NCI-H1694 (cell line): Measurements from ENCODE around the gene SFSWAP.
"Not testable (repeated sequence)": the region's sequence is repeated elsewhere in the genome, so short reads cannot be mapped to it uniquely, and the experiment has no call there.

Experiments
- DNase-seq: peaks from one replicate; lab custom pipeline; 2025; lab: John Stamatoyannopoulos, UW

SFSWAP gene

GRCh38 chr12:131710464-131711457, at the start of gene SFSWAP:
SFSWAP (plus strand) TSS chr12:131711090; CDS start chr12:131711230, 140 bp downstream.
- no peak for DNase-seq

GRCh38 chr12:131661170-131661985, 49.5 kb upstream of the SFSWAP start:
- not testable (repeated sequence) for DNase-seq

GRCh38 chr12:131661986-131662288, 49.0 kb upstream of the SFSWAP start:
- not testable (repeated sequence) for DNase-seq

- DNase-seq: not testable (repeated sequence)
These were observed 48.5 kb upstream of the SFSWAP start for GRCh38 chr12:131662346-131662745.

GRCh38 chr12:131665666-131666065, 45.2 kb upstream of the SFSWAP start:
- not testable (repeated sequence) for DNase-seq

GRCh38 chr12:131666486-131666885, 44.4 kb upstream of the SFSWAP start:
- DNase-seq: not testable (repeated sequence)

- not testable (repeated sequence) for DNase-seq
These were observed 43.8 kb upstream of the SFSWAP start for GRCh38 chr12:131666978-131667601.

- no peak for DNase-seq
These were observed 39.6 kb upstream of the SFSWAP start for GRCh38 chr12:131671276-131671675.

GRCh38 chr12:131671871-131672270, 39.0 kb upstream of the SFSWAP start:
- DNase-seq: no peak

- no peak for DNase-seq
These were observed 38.5 kb upstream of the SFSWAP start for GRCh38 chr12:131672311-131672940.

GRCh38 chr12:131672941-131673887, 37.7 kb upstream of the SFSWAP start:
- no peak for DNase-seq

- no peak for DNase-seq
These were observed 37.0 kb upstream of the SFSWAP start for GRCh38 chr12:131673888-131674257.

GRCh38 chr12:131674373-131674772, 36.5 kb upstream of the SFSWAP start:
- no peak for DNase-seq

GRCh38 chr12:131675126-131676080, 35.5 kb upstream of the SFSWAP start:
- DNase-seq: no peak

GRCh38 chr12:131676544-131676943, 34.3 kb upstream of the SFSWAP start:
- DNase-seq: no peak

GRCh38 chr12:131677067-131677466, 33.8 kb upstream of the SFSWAP start:
- not testable (repeated sequence) for DNase-seq

- DNase-seq: no peak
These were observed 33.2 kb upstream of the SFSWAP start for GRCh38 chr12:131677699-131678098.

- DNase-seq: not testable (repeated sequence)
These were observed 32.3 kb upstream of the SFSWAP start for GRCh38 chr12:131678389-131679181.

- not testable (repeated sequence) for DNase-seq
These were observed 31.7 kb upstream of the SFSWAP start for GRCh38 chr12:131679186-131679585.
